Activated CD8-positive, alpha-beta T cell treated with anti-CD3 and anti-CD28 coated beads, Interleukin-2, amount 10 ng/mL, durations not matched to agents 7 days and 5 days (primary cell): ENCODE results near the gene AGPAT3. TPM values are rescaled to one million over a fixed set of nuclear protein-coding genes. Genes with fewer than 3 reads are reported as not detected.

Experiments
- ATAC-seq: fragments of 150-1000 bp; cut with Tn5 transposase; one replicate; pipeline ENCODE4 v1.10.0; 2021; ENCODE audit warnings: moderate library complexity
- CTCF ChIA-PET: fragments of 350-600 bp; sonication (Branson Sonifier 250); formaldehyde crosslinking; loops from one replicate; lab custom pipeline; 2021; ENCODE audit warnings: antibody characterized with exemption; lab: Charles Lee
- POLR2A ChIA-PET: fragments of 350-600 bp; sonication (Branson Sonifier 250); formaldehyde crosslinking; loops from one replicate; lab custom pipeline; 2021; ENCODE audit warnings: antibody characterized with exemption; lab: Charles Lee
- DNase-seq: peaks from one replicate; pipeline ENCODE4 v3.0.0-alpha.2; 2020
- H3K27ac Mint-ChIP-seq: one replicate; pipeline ENCODE4 v1.8.0; 2021; ENCODE audit warnings: mild to moderate bottlenecking, mixed read lengths
- H3K27me3 Mint-ChIP-seq: one replicate; pipeline ENCODE4 v1.8.0; 2021; ENCODE audit warnings: low read depth, mixed read lengths
- H3K36me3 Mint-ChIP-seq: one replicate; pipeline ENCODE4 v1.8.0; 2021; ENCODE audit warnings: low read depth, mixed read lengths
- H3K4me1 Mint-ChIP-seq: one replicate; pipeline ENCODE4 v1.8.0; 2021; ENCODE audit warnings: low read depth, mixed read lengths
- H3K4me3 Mint-ChIP-seq: one replicate; pipeline ENCODE4 v1.8.0; 2021; ENCODE audit warnings: mild to moderate bottlenecking, mixed read lengths
- H3K9me3 Mint-ChIP-seq: one replicate; pipeline ENCODE4 v1.8.0; 2022; ENCODE audit warnings: mixed read lengths; ENCODE audit not compliant: insufficient read depth
- total RNA-seq, 2 experiments: library from RNA; stranded (reverse); gene quantifications; one replicate each; pipeline ENCODE4 v1.2.3, GENCODE V29; 2021

The AGPAT3 gene
- total RNA-seq, 2 experiments from 2014 or later: 70.4 to 72.5 TPM

- POLR2A ChIA-PET: no interaction called here
- CTCF ChIA-PET: interaction anchor here (4.4 kb wide), 1 partner anchor 9 kb away, joined by 16 read pairs; no protein-coding TSS in a partner anchor
- no peak for DNase-seq
- no peak for ATAC-seq
- Mint-ChIP-seq H3K27ac (no peak overlapping the region), H3K4me3 (no peak overlapping the region), H3K9me3 (no peaks in the 10 kb centered on the region), H3K27me3 (no peaks in the 10 kb centered on the region), H3K36me3 (peaks cover 8% of the 10 kb centered on the region), H3K4me1 (peaks cover 1% of the 10 kb centered on the region)
Measured at GRCh38 chr21:43929217-43929971, 64.4 kb downstream of the AGPAT3 start.

GRCh38 chr21:43930074-43930847 is 65.2 kb downstream of the AGPAT3 start:
- Mint-ChIP-seq H3K9me3 (no peaks in the 10 kb centered on the region), H3K27ac (no peak overlapping the region), H3K27me3 (no peaks in the 10 kb centered on the region), H3K4me1 (no peaks in the 10 kb centered on the region), H3K36me3 (peaks cover 4% of the 10 kb centered on the region), H3K4me3 (no peak overlapping the region)
- ATAC-seq (no peak), DNase-seq (no peak)
- ChIA-PET CTCF (interaction anchor here (4.4 kb wide), 1 partner anchor 8 kb away, joined by 16 read pairs; no protein-coding TSS in a partner anchor), POLR2A (no interaction called here)

GRCh38 chr21:43930848-43931375 is 65.9 kb downstream of the AGPAT3 start:
- ATAC-seq: no peak
- peaks cover 5% of the 10 kb centered on the region for H3K36me3 Mint-ChIP-seq
- no peaks in the 10 kb centered on the region for H3K9me3 Mint-ChIP-seq
- ChIA-PET POLR2A (interaction anchor here (0.6 kb wide), 1 partner anchor 24 kb away, joined by 3 read pairs; no protein-coding TSS in a partner anchor), CTCF (interaction anchor here (1.1 kb wide), 1 partner anchor 9 kb away, joined by 3 read pairs; no protein-coding TSS in a partner anchor)
- no peaks in the 10 kb centered on the region for H3K4me1 Mint-ChIP-seq
- H3K4me3 Mint-ChIP-seq: no peak overlapping the region
- H3K27ac Mint-ChIP-seq: no peak overlapping the region
- no peaks in the 10 kb centered on the region for H3K27me3 Mint-ChIP-seq
- DNase-seq: no peak

- POLR2A ChIA-PET: interaction anchor here (0.6 kb wide), 1 partner anchor 25 kb away, joined by 3 read pairs; no protein-coding TSS in a partner anchor
- peaks cover 3% of the 10 kb centered on the region for H3K36me3 Mint-ChIP-seq
- CTCF ChIA-PET: interaction anchor here (1.1 kb wide), 1 partner anchor 8 kb away, joined by 3 read pairs; no protein-coding TSS in a partner anchor
- H3K27ac Mint-ChIP-seq: no peak overlapping the region
- H3K4me1 Mint-ChIP-seq: no peaks in the 10 kb centered on the region
- DNase-seq (no peak), ATAC-seq (no peak)
- no peaks in the 10 kb centered on the region for H3K9me3 Mint-ChIP-seq
- H3K4me3 Mint-ChIP-seq: no peak overlapping the region
- H3K27me3 Mint-ChIP-seq: no peaks in the 10 kb centered on the region
Measured at GRCh38 chr21:43931489-43931888, 66.5 kb downstream of the AGPAT3 start.

- ATAC-seq (no peak), DNase-seq (no peak)
- ChIA-PET POLR2A (no interaction called here), CTCF (interaction anchor here (1.1 kb wide), 1 partner anchor 8 kb away, joined by 3 read pairs; no protein-coding TSS in a partner anchor)
- Mint-ChIP-seq H3K27me3 (no peaks in the 10 kb centered on the region), H3K36me3 (peaks cover 3% of the 10 kb centered on the region), H3K4me1 (peaks cover under 1% of the 10 kb centered on the region), H3K27ac (no peak overlapping the region), H3K4me3 (no peak overlapping the region), H3K9me3 (no peaks in the 10 kb centered on the region)
Measured at GRCh38 chr21:43932005-43932404, 67.0 kb downstream of the AGPAT3 start.

GRCh38 chr21:43933199-43933598 is 68.2 kb downstream of the AGPAT3 start:
- Mint-ChIP-seq H3K36me3 (peaks cover 3% of the 10 kb centered on the region), H3K4me1 (peaks cover 12% of the 10 kb centered on the region), H3K4me3 (no peak overlapping the region), H3K27ac (no peak overlapping the region), H3K9me3 (no peaks in the 10 kb centered on the region), H3K27me3 (no peaks in the 10 kb centered on the region)
- no peak for DNase-seq
- CTCF ChIA-PET: interaction anchor here (1.6 kb wide), 1 partner anchor 12 kb away, joined by 3 read pairs; no protein-coding TSS in a partner anchor
- no peak for ATAC-seq
- POLR2A ChIA-PET: no interaction called here

- ChIA-PET POLR2A (no interaction called here), CTCF (interaction anchor here (1.6 kb wide), 1 partner anchor 12 kb away, joined by 3 read pairs; no protein-coding TSS in a partner anchor)
- Mint-ChIP-seq H3K27ac (no peak overlapping the region), H3K9me3 (no peaks in the 10 kb centered on the region), H3K27me3 (no peaks in the 10 kb centered on the region), H3K36me3 (peaks cover 3% of the 10 kb centered on the region), H3K4me1 (peaks cover 16% of the 10 kb centered on the region), H3K4me3 (no peak overlapping the region)
- no peak for ATAC-seq
- no peak for DNase-seq
Measured at GRCh38 chr21:43933680-43934079, 68.7 kb downstream of the AGPAT3 start.

GRCh38 chr21:43934116-43934515 is 69.1 kb downstream of the AGPAT3 start:
- Mint-ChIP-seq H3K36me3 (peaks cover 3% of the 10 kb centered on the region), H3K9me3 (no peaks in the 10 kb centered on the region), H3K27me3 (no peaks in the 10 kb centered on the region), H3K4me3 (no peak overlapping the region), H3K27ac (no peak overlapping the region), H3K4me1 (peaks cover 21% of the 10 kb centered on the region)
- ChIA-PET POLR2A (no interaction called here), CTCF (interaction anchor here (1.6 kb wide), 1 partner anchor 12 kb away, joined by 3 read pairs; no protein-coding TSS in a partner anchor)
- DNase-seq (no peak), ATAC-seq (no peak)

- H3K36me3 Mint-ChIP-seq: peaks cover 3% of the 10 kb centered on the region
- H3K27me3 Mint-ChIP-seq: no peaks in the 10 kb centered on the region
- no peak for ATAC-seq
- CTCF ChIA-PET: interaction anchor here (1.1 kb wide), 1 partner anchor 19 kb away, joined by 3 read pairs; no protein-coding TSS in a partner anchor
- no peak overlapping the region for H3K27ac Mint-ChIP-seq
- POLR2A ChIA-PET: no interaction called here
- H3K9me3 Mint-ChIP-seq: no peaks in the 10 kb centered on the region
- no peak for DNase-seq
- H3K4me3 Mint-ChIP-seq: no peak overlapping the region
- H3K4me1 Mint-ChIP-seq: peaks cover 24% of the 10 kb centered on the region
Measured at GRCh38 chr21:43934716-43935705, 70.0 kb downstream of the AGPAT3 start.

GRCh38 chr21:43935711-43936110 is 70.7 kb downstream of the AGPAT3 start:
- H3K27ac Mint-ChIP-seq: no peak overlapping the region
- POLR2A ChIA-PET: no interaction called here
- no peaks in the 10 kb centered on the region for H3K9me3 Mint-ChIP-seq
- no peak overlapping the region for H3K4me3 Mint-ChIP-seq
- no peak for DNase-seq
- CTCF ChIA-PET: interaction anchor here (1.1 kb wide), 1 partner anchor 19 kb away, joined by 3 read pairs; no protein-coding TSS in a partner anchor
- ATAC-seq: no peak
- H3K36me3 Mint-ChIP-seq: peaks cover 3% of the 10 kb centered on the region
- peaks cover 24% of the 10 kb centered on the region for H3K4me1 Mint-ChIP-seq
- H3K27me3 Mint-ChIP-seq: no peaks in the 10 kb centered on the region
